Erythroblast (primary cell): Measurements from ENCODE around the gene NFIA.

Experiments used
- GATA1 ChIP-seq: IDR thresholded peaks from 2 replicates; pipeline ENCODE4 v1.6.1; 2011; ENCODE audit warnings: low read depth, mild to moderate bottlenecking, control low read depth, low read length, moderate library complexity
- POLR2A ChIP-seq: IDR thresholded peaks from 2 replicates; pipeline ENCODE4 v1.6.1; 2011; ENCODE audit warnings: mild to moderate bottlenecking, low read length

DNA sequence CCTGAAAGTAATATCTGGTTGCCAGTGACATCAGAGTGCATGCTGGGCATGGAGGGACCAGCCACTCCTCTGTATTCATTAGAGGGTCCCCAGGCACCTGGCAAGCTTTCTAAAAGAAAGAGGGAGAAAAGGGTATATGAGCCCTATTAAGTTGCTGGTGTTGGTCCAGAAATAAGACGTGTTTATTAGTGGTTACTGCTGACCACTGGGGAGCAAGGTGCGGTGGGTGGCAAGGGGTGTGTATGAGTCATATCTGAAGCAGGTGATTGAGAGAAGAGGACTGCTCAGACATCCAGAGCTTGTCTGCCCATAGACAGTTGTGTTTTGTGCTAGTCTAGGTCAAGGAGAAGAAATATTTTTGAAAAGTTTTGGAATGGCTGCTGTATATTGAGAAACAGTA, 344.5 kb downstream of the NFIA start:
- TF ChIP-seq POLR2A, result no peak
- no peak for TF ChIP-seq GATA1
